Stomach (tissue), 9 donors: ENCODE results near the gene MIX23. TPM values are rescaled to one million over a fixed set of nuclear protein-coding genes. Genes with fewer than 3 reads are reported as not detected.

ENCODE experiments used
- DNase-seq, 2 donors: peaks; one replicate each; pipeline versions ENCODE4 v3.0.0 to v3.0.0-alpha.2; 2013 to 2019
- H3K27ac ChIP-seq, 5 donors: fragments of 200-600 bp in 4 of 5; sonication (generic) in 4 of 5; one replicate each; pipeline ENCODE4 v1.5.1; 2013 to 2019; ENCODE audit warnings: mild to moderate bottlenecking in 1 of 5, moderate library complexity in 1 of 5
- H3K27me3 ChIP-seq, 3 donors: fragments of 200-600 bp; sonication (generic); one replicate each; pipeline ENCODE4 v1.5.1; 2017 to 2019; ENCODE audit warnings: mixed run types in 1 of 3
- H3K36me3 ChIP-seq, 4 donors: fragments of 200-600 bp; sonication (generic); 1 replicate in 3 of 4; 2 replicates in 1 of 4; pipeline ENCODE4 v1.5.1; 2016 to 2019
- H3K4me1 ChIP-seq, 4 donors: fragments of 200-600 bp; sonication (generic); one replicate each; pipeline ENCODE4 v1.5.1; 2016 to 2019
- H3K4me3 ChIP-seq, 4 donors: fragments of 200-600 bp; sonication (generic) in 3 of 4; one replicate each; pipeline ENCODE4 v1.5.1; 2016 to 2019; ENCODE audit warnings: mild to moderate bottlenecking in 1 of 4
- H3K9me3 ChIP-seq, 4 donors: fragments of 200-600 bp; sonication (generic); one replicate each; pipeline ENCODE4 v1.5.1; 2016 to 2019
- CTCF ChIP-seq, 7 experiments: fragments of 450-650 bp in 4 of 7; fragments of 200-600 bp in 3 of 7; sonication (generic) in 3 of 7; IDR thresholded peaks; one replicate each; pipeline ENCODE4 v1.5.1; 2016 to 2019; ENCODE audit warnings: antibody characterized with exemption in 7 of 7, control low read depth in 2 of 7, mild to moderate bottlenecking in 1 of 7
- EP300 ChIP-seq: sonication (generic); formaldehyde crosslinking; IDR thresholded peaks from one replicate; pipeline ENCODE4 v1.6.1; 2017; ENCODE audit warnings: antibody characterized with exemption
- POLR2A ChIP-seq, 4 donors: fragments of 450-650 bp; IDR thresholded peaks; one replicate each; pipeline ENCODE4 v1.6.1; 2016; ENCODE audit warnings: antibody characterized with exemption in 4 of 4, control low read depth in 2 of 4, mild to moderate bottlenecking in 1 of 4, moderate library complexity in 1 of 4
- POLR2AphosphoS5 ChIP-seq, 3 donors: sonication (generic); formaldehyde crosslinking; IDR thresholded peaks; one replicate each; pipeline ENCODE4 v1.6.1; 2016; ENCODE audit warnings: antibody characterized with exemption in 3 of 3
- WGBS, 5 donors: extraction: QIAGEN DNeasy Blood & Tissue Kit in 3 of 5; methylation state at CpG; one replicate each; pipeline versions ENCODE4 v1.1.5 to v1.1.7; 2013 to 2018; 5-methylcytosine and 5-hydroxymethylcytosine counted together
- intact Hi-C: fragments of 100-400 bp; cut with DNase I; formaldehyde crosslinking; loops from one replicate; pipeline ENCODE4 v1.15.1; 2023; ENCODE audit warnings: low total_unique reads
- polyA plus RNA-seq, 3 donors: library from polyadenylated mRNA; stranded (reverse); fragments of 200-250 nt; gene quantifications; one replicate each; pipeline ENCODE4 v1.2.3, GENCODE V29; 2013
- total RNA-seq, 5 donors: library from RNA; depleted of rRNA; stranded (reverse); fragments of >200 nt; gene quantifications; one replicate each; pipeline versions ENCODE4 v1.1.0 to v1.2.3, GENCODE V29; 2014 to 2016
- donor health status: healthy with polysubstance abuse.
- donor health status: Bipolar disorder and iron deficiency.
- donor health status: healthy.

MIX23 gene
- total and polyA plus RNA-seq, 8 donors, result 3.5 to 44.3 (median 31.5) TPM

GRCh38 chr3:122353215-122353614, 29.8 kb downstream of the MIX23 start:
- Histone ChIP-seq H3K4me1 (no peaks in the 10 kb centered on the region), H3K36me3 (peaks cover 0 to 9% (median 2%) of the 10 kb centered on the region in 4 donors), H3K9me3 (no peaks in the 10 kb centered on the region), H3K27ac (no peak overlapping the region), H3K4me3 (no peak overlapping the region), H3K27me3 (no peaks in the 10 kb centered on the region)
- intact Hi-C loops, result no loop called here
- TF ChIP-seq EP300 (no peak), POLR2AphosphoS5 (IDR thresholded peaks at IDR 0.05) (no peak), CTCF (IDR thresholded peaks at IDR 0.05) (no peak), POLR2A (IDR thresholded peaks at IDR 0.05) (no peak)
- no peak for DNase-seq
- 58 to 72% (median 64%) methylated on average over 2 of the region's 2 CpGs for WGBS, 5 donors

- Histone ChIP-seq H3K4me3 (no peak overlapping the region), H3K9me3 (no peaks in the 10 kb centered on the region), H3K36me3 (no peaks in the 10 kb centered on the region), H3K4me1 (no peaks in the 10 kb centered on the region), H3K27ac (no peak overlapping the region), H3K27me3 (no peaks in the 10 kb centered on the region)
- WGBS, 5 donors, result 82 to 89% (median 86%) methylated on average over 4 of the region's 4 CpGs
- TF ChIP-seq CTCF (IDR thresholded peaks at IDR 0.05), result no peak
- no peak for TF ChIP-seq POLR2A (IDR thresholded peaks at IDR 0.05)
- TF ChIP-seq POLR2AphosphoS5 (IDR thresholded peaks at IDR 0.05), result no peak
- TF ChIP-seq EP300, result no peak
- intact Hi-C loops, result no loop called here
- no peak for DNase-seq
Measured at GRCh38 chr3:122351612-122352011, 31.4 kb downstream of the MIX23 start.

GRCh38 chr3:122350814-122351418, 32.1 kb downstream of the MIX23 start:
- TF ChIP-seq POLR2A (IDR thresholded peaks at IDR 0.05) (no peak), EP300 (no peak), CTCF (IDR thresholded peaks at IDR 0.05) (no peak), POLR2AphosphoS5 (IDR thresholded peaks at IDR 0.05) (no peak)
- no peak for DNase-seq
- Histone ChIP-seq H3K4me3 (no peak overlapping the region), H3K4me1 (no peaks in the 10 kb centered on the region), H3K36me3 (no peaks in the 10 kb centered on the region), H3K9me3 (no peaks in the 10 kb centered on the region), H3K27ac (no peak overlapping the region), H3K27me3 (no peaks in the 10 kb centered on the region)
- intact Hi-C loops, result no loop called here
- WGBS, 5 donors, result 88 to 92% (median 90%) methylated on average over 5 of the region's 5 CpGs

- H3K27ac ChIP-seq, result no peak overlapping the region
- intact Hi-C loops, result no loop called here
- 71 to 92% (median 84%) methylated on average over 1 of the region's 1 CpG for WGBS, 5 donors
- H3K4me1 ChIP-seq, result no peaks in the 10 kb centered on the region
- H3K27me3 ChIP-seq, result no peaks in the 10 kb centered on the region
- no peak overlapping the region for H3K4me3 ChIP-seq
- H3K36me3 ChIP-seq, result no peaks in the 10 kb centered on the region
- no peak for DNase-seq
- no peaks in the 10 kb centered on the region for H3K9me3 ChIP-seq
- no peak for TF ChIP-seq POLR2AphosphoS5 (IDR thresholded peaks at IDR 0.05)
- TF ChIP-seq POLR2A (IDR thresholded peaks at IDR 0.05), result no peak
- TF ChIP-seq EP300, result no peak
- no peak for TF ChIP-seq CTCF (IDR thresholded peaks at IDR 0.05)
Measured at GRCh38 chr3:122349171-122349570, 33.9 kb downstream of the MIX23 start.
